ENCODE data around the gene METTL8. TPM values are rescaled to one million over a fixed set of nuclear protein-coding genes. Genes with fewer than 3 reads are reported as not detected.

Gene METTL8
- total RNA-seq, 6 donors from 2014 or later = 6.1 to 15.4 (median 13.0) TPM

- H3K4me1 ChIP-seq = no peaks in the 10 kb centered on the region
- H3K4me3 ChIP-seq = no peak overlapping the region
- ATAC-seq (ENCODE audit: low FRiP score in 2 of 2) (no peak), DNase-seq (no peak)
- WGBS, 2 donors = 82 to 87% methylated on average over 4 of the region's 4 CpGs
- H3K36me3 ChIP-seq = no peaks in the 10 kb centered on the region
- no peaks in the 10 kb centered on the region for H3K9me3 ChIP-seq
- TF ChIP-seq EP300 (IDR thresholded peaks at IDR 0.05) (no peak), CTCF (IDR thresholded peaks at IDR 0.05) (no peak), POLR2A (IDR thresholded peaks at IDR 0.05) (no peak), POLR2AphosphoS5 (IDR thresholded peaks at IDR 0.05) (no peak)
- no peaks in the 10 kb centered on the region for H3K27me3 ChIP-seq
- H3K27ac ChIP-seq = no peak overlapping the region
Observed at GRCh38 chr2:171407030-171407675, 26.6 kb downstream of the METTL8 start.

- no peak for TF ChIP-seq POLR2AphosphoS5 (IDR thresholded peaks at IDR 0.05)
- TF ChIP-seq EP300 (IDR thresholded peaks at IDR 0.05) = no peak
- no peak for TF ChIP-seq POLR2A (IDR thresholded peaks at IDR 0.05)
- TF ChIP-seq CTCF (IDR thresholded peaks at IDR 0.05) = no peak
- 90 to 94% methylated on average over 1 of the region's 1 CpG for WGBS, 2 donors
Observed at GRCh38 chr2:171406044-171406443, 27.7 kb downstream of the METTL8 start.

GRCh38 chr2:171405546-171405945, 28.2 kb downstream of the METTL8 start:
- DNase-seq = no peak
- no peaks in the 10 kb centered on the region for H3K9me3 ChIP-seq
- H3K36me3 ChIP-seq = no peaks in the 10 kb centered on the region
- no peaks in the 10 kb centered on the region for H3K27me3 ChIP-seq
- H3K27ac ChIP-seq = no peak overlapping the region
- H3K4me1 ChIP-seq = no peaks in the 10 kb centered on the region
- ATAC-seq (ENCODE audit: low FRiP score in 2 of 2) = no peak
- H3K4me3 ChIP-seq = no peak overlapping the region
- no peak for TF ChIP-seq POLR2A (IDR thresholded peaks at IDR 0.05)
- TF ChIP-seq CTCF (IDR thresholded peaks at IDR 0.05) = no peak
- TF ChIP-seq POLR2AphosphoS5 (IDR thresholded peaks at IDR 0.05) = no peak
- TF ChIP-seq EP300 (IDR thresholded peaks at IDR 0.05) = no peak
- WGBS, 2 donors = 89 to 97% methylated on average over 1 of the region's 1 CpG

More at GRCh38 chr2:171406044-171406443, 27.7 kb downstream of the METTL8 start:
- no peak overlapping the region for H3K4me3 ChIP-seq
- no peaks in the 10 kb centered on the region for H3K27me3 ChIP-seq
- H3K4me1 ChIP-seq = no peaks in the 10 kb centered on the region
- no peak for DNase-seq
- ATAC-seq (ENCODE audit: low FRiP score in 2 of 2) = no peak
- no peaks in the 10 kb centered on the region for H3K9me3 ChIP-seq
- no peak overlapping the region for H3K27ac ChIP-seq
- no peaks in the 10 kb centered on the region for H3K36me3 ChIP-seq

- WGBS, 2 donors = 93 to 100% methylated on average over 2 of the region's 2 CpGs
- Histone ChIP-seq H3K36me3 (no peaks in the 10 kb centered on the region), H3K9me3 (no peaks in the 10 kb centered on the region), H3K4me3 (no peak overlapping the region), H3K27ac (no peak overlapping the region), H3K27me3 (no peaks in the 10 kb centered on the region), H3K4me1 (no peaks in the 10 kb centered on the region)
- no peak for DNase-seq
- ATAC-seq (ENCODE audit: low FRiP score in 2 of 2) = no peak
- TF ChIP-seq EP300 (IDR thresholded peaks at IDR 0.05) (no peak), POLR2A (IDR thresholded peaks at IDR 0.05) (no peak), POLR2AphosphoS5 (IDR thresholded peaks at IDR 0.05) (no peak), CTCF (IDR thresholded peaks at IDR 0.05) (no peak)
Observed at GRCh38 chr2:171404719-171405118, 29.1 kb downstream of the METTL8 start.

- H3K4me1 ChIP-seq = no peaks in the 10 kb centered on the region
- TF ChIP-seq EP300 (IDR thresholded peaks at IDR 0.05) (no peak), POLR2AphosphoS5 (IDR thresholded peaks at IDR 0.05) (no peak), POLR2A (IDR thresholded peaks at IDR 0.05) (no peak), CTCF (IDR thresholded peaks at IDR 0.05) (no peak)
- no peaks in the 10 kb centered on the region for H3K36me3 ChIP-seq
- 77 to 88% methylated on average over 5 of the region's 5 CpGs for WGBS, 2 donors
- H3K27ac ChIP-seq = no peak overlapping the region
- DNase-seq (no peak), ATAC-seq (ENCODE audit: low FRiP score in 2 of 2) (no peak)
- no peaks in the 10 kb centered on the region for H3K27me3 ChIP-seq
- H3K4me3 ChIP-seq = no peak overlapping the region
- H3K9me3 ChIP-seq = no peaks in the 10 kb centered on the region
Observed at GRCh38 chr2:171404261-171404660, 29.5 kb downstream of the METTL8 start.

All from upper lobe of left lung (tissue), 6 donors.